GM19328 (cell line): Measurements from ENCODE around the gene WNT9A.
"Not testable (repeated sequence)": the region's sequence is repeated elsewhere in the genome, so short reads cannot be mapped to it uniquely, and the experiment has no call there.

Experiments used
- ATAC-seq: cut with Tn5 transposase; IDR thresholded peaks from one replicate; pipeline ENCODE4 v1.9.1; 2021; ENCODE audit warnings: mild to moderate bottlenecking, moderate library complexity; ENCODE audit not compliant: unreplicated experiment

The WNT9A gene

DNA sequence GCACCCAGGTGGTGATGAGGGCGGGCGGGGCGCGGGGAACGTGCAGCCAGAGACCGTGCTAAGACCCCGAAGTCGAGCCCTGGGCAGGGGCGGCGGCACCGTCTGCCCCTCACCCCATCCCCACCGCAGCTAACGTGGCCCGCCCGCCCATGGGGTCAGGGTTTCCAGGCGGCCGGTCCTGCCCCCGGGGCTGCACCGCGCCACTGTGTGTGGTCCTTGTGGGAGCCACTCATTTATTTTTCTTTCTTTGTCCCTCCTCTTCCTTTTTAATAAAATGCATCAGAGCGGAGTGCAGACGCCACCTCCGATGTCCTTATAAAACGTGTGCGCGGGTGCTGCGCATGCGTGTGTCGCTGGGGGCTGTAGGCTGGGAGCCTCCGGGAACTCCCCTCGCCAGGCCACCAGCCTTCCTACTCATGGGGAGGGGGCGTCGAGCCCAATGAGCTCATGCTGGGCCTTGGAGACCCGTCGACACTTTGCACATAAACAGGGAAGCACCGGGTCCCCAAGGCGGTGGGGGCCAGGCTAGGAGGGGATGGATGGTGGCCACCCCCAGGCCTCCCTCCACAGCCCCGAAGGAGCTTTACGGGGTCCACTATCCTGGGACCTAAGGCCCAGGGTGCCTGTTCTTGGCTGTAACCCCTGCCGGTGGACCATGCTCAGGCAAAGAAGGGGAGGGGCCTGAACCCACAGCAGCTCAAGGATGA, 59.9 kb downstream of the WNT9A start:
- no peak for ATAC-seq

DNA sequence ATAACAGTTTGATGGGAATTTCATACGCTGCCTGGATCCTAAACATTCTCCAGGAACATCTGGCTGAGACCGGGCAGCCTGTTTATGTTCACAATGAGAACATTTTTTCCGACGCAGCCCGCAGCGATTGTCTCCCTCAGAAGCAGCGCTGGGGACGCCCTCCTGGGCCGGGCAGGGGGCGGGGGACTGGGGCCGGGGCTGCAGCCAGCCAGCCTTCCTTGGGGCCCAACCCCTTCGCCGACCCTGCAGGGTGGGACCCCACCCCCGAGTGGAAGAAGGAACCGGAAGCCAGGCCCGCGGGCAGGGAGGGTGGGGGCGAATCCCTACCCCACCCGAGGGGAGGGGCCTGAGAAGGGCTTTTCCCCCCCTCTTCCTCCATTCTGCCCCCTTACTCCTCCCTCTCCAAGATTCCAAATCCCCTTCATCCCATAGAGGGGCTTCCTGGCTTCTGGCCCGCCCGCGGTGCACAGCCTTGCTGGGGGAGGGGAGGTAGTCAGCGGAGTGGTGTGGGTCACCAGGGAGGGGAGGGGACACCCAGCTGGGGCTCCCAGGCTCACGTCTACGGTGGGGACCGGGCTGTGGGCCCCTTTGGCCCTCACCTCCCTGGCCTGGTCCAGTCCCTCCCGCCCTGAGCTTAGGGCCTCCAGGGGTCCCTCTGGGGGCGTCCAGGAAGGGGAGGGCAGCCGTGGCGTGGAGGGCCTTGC, 60.6 kb downstream of the WNT9A start:
- ATAC-seq, result no peak

DNA sequence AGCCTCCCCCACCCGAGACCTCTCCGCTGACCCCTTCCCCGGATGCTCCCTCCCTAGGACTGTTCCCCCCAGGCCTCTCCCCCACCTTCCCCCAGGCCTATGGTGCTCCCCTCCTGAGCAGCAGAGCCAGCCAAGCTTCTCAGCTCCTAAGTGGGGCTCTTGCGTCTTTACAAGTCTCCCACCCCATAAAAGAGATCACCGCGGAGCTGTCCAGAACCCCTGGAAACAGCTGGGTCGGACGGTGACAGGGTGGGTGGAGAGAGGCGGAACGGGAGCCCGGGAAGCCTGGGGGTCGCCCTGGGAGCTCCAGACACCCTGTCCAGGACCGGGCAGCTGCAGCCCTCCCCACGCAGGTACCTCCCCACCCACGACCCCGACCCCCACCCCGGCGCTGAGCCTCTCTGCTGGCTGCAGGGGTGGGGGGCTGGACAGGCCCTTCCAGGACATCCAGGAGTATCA, 61.2 kb downstream of the WNT9A start:
- ATAC-seq, result no peak

DNA sequence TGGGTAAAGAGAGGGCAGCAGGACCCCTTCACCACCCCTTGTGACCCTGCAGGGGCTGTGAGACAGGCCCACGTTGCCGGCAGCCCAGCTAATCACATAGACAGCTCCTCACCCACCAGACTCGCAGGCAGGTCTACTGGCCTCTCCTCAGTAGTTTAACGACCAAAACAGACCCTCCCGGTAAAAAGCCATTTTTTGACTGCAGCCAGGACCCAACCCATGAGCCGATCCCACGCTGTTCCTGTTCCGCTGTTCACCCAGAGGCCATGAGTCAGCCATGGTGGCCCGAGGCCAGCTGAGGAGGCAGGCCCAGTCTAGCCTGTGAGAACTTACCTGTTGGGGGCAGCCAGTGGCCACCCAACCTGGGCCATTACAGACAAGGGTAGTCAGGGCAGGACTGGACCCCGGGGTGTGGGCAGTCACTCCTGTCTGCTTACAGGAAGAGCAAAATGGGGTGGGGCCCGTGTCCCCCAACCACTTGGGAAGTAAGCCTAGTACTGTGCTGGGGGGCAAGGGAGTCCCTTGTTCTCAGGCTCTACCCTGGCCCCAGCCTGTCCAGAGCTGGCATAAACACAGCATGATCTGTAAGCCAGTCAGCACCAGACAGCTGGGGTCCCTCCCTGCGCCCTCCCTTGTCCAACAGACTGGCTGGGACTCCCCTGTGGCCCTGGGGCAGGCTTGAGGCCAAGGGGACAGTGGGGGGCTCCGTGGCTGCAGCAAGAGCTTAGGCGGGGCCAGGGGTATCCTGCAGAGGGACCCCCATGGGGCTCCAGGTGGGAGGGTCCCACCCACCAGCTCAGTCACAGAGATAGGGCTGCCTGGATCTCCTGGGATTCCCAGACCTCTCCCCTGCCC, 61.9 kb downstream of the WNT9A start:
- ATAC-seq, result no peak

DNA sequence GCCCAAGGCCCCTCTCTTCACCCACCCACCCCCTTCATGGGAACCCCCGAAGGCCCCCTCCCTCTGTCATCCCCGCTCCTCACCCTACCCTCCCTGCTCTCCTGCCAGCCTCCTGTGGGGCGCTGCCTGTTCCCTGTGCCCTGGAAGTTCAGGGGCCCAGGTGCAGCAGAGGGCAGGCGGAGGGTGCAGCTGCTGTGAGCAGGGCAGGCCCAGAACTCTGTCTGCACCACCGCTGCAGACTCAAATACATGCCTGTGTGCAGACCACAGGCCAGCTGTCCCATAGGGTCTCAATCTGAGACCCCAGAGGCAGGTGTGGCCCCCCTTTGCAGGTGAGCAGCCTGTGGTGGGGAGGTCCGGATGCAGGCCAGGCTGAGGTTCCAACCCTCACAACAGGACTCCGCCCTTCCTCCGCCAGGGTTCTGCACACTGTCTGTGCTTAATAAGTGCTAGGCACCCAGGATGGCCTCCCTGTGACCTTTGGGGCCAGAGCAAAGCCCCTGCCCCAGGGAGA, 62.5 kb downstream of the WNT9A start:
- no peak for ATAC-seq

DNA sequence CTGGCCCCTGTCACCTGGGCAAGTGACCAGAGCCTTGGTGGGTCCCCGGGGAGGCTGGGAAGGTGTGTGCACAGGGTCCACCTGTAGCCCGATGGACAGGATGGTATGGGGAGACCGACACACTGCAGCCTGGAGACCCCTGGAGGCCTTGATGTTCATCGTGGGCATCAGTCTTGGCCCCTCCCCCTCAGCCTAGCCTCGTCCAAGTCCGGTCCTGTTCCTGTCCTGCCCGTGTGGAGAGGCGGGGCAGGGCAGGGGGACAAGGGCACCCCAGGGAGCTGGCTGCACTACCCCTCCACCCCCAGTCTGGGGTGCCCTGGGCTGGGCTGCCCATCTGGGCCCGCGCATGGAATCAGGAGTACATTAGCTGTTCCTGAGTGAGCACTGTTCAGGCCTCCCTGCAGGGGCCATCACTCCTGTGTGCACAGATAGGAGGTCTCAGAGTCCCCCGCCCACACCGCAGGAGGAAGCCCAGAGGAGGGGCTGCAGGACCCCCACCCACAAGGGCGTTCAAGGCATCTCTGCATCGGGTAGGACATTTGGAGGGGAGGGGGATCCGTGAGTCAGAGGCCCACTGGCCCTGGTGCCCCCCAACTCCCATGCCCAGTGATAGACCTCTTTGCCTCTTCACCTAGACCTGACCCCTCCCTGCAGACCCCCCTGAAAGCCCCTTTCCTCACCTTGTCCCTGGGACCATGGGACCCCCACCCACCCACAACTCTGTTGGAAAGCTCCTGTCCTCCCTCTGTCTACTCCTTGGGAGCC, 63.2 kb downstream of the WNT9A start:
- ATAC-seq, result no peak

DNA sequence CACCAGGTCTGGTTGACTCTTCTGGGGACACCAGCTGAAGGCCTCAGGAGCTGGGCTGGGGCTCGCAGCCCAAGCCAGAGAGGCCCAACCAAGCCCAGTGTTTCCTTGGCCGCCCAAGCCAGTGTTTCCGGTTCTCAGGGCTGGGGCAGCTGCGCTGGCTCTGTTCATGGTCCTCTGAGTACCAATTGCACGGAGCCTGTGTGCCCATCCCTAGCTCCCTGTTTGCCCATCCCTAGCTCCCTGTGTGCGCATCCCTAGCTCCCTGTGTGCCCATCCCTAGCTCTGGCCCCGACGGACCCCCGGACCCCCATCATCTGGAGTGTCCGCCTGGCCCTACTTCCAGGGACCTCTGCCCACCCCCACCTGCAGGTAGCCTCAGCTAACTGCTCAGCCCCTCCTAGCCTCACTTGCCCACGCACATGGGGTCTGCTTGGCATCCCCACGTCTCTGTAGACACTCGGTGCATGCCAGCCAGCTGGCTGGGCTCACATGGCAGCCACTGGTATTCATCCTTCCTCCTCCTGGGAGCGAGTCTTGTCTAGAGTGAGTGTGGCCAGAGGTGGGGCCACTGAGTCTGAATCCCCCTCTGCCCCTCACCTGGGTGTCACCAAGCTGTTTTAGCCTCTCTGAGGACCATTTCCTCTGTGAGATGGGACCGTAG, 64.0 kb downstream of the WNT9A start:
- ATAC-seq, result no peak

DNA sequence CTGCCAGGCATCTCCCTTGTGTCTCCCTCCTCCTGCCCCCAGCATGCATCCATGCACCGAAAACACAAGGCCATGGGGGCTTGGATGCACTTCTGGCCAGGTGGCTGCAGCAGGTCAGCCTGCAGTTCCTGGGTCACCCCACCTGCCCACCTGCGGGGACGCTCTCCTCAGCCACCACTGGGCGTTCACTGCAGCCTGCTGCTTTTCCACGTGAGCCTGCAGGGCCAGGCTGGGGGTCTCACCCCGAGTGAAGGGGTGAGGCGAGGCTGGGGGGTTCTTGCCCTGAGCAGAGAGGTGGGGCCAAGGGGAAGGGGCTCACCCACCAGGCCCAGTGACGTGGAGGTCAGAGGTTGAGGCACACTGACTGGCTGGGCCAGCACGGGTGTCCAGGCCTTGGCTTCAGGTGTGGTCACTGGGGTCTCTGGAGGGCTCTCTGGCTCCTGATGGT, 64.6 kb downstream of the WNT9A start:
- ATAC-seq, result no peak

DNA sequence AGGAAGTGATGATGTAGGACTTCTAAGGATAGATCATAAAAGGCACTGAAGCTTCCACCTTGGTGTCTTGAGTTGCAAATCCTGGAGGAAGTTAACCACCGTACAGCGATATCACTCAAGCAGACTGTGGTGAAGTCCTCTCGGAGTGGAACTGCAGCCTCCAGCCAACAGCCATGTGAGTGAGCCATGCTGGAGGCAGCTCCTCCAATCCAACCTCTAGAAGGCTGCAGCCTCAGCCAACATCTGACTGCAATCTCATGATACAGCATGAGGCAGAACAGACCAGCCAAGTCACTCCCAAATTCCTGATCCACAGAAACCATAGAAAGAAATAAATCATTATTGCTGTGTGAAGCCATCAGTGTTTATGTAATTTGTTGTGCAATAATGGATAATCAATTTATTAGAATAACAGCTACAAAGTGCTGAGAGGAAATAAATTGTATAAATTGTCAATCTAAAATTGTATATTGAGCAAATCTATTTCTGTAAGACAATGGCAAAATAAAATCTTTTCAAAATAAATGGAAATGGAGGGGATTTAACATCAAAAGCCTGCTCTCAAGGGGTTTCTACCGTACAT, 67.3 kb downstream of the WNT9A start:
- no peak for ATAC-seq

DNA sequence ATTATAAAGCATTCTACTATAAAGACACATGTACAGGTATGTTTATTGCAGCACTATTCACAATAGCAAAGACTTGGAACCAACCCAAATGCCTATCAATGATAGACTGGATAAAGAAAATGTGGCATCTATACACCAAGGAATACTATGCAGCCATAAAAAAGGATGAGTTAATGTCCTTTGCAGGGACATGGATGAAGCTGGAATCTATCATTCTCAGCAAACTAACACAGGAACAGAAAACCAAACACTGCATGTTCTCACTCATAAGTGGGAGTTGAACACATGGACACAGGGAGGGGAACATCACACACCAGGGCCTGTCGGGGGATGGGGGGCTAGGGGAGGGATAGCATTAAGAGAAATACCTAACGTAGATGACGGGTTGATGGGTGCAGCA, 69.9 kb downstream of the WNT9A start:
- not testable (repeated sequence) for ATAC-seq

DNA sequence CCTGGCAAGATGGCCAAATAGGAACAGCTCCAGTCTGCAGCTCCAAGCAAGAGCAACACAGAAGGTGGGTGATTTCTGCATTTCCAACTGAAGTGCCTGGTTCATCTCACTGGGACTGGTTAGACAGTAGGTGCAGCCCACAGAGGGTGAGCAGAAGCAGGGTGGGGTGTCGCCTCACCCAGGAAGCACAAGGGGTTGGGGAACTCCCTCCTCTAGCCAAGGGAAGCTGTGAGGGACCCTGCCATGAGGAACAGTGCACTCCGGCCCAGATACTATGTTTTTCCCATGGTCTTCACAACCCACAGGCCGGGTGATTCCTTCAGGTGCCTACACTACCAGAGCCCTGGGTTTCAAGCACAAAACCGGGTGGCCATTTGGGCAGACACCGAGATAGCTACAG, 75.8 kb downstream of the WNT9A start:
- ATAC-seq, result not testable (repeated sequence)

DNA sequence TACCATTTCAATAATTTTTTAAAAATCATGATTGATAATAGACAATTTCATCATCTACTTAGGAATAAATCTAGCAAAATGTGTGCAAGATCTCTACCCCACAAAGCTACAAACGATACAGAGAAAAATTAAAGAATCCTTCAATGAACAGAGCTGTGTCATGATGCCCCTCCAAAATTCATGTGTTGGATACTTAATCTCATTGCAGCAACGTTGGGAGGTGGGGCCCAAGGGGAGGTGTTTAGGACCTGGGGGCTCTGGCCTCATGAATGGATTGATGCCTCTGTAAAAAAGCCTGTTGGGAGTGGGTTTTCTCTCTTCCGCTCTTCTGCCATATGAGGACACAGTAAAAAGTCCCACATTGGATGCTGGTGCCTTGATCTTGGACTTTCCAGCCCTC, 77.4 kb downstream of the WNT9A start:
- no peak for ATAC-seq

DNA sequence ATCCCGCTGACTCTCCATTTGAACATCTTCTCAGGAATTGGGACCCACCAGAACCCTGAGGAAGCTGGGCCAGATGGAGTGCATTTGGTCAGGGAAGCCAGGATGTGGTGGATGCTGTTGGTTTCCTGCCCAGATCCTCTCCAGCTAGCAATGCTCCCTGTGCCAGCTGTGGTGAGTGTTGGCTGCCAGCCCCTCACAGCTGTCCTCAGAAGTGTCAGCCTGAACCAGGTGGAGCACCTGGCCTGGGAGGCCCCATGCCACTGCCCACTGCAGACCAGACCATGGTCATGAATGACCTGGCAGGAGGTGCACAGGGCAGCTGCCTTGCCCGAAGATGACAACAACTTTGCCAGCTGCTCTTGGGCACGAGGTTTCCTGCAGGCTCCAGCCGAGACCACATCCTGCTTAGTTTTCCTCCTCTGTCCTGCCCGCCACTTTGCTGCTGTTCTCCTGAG, 77.9 kb downstream of the WNT9A start:
- ATAC-seq, result no peak

DNA sequence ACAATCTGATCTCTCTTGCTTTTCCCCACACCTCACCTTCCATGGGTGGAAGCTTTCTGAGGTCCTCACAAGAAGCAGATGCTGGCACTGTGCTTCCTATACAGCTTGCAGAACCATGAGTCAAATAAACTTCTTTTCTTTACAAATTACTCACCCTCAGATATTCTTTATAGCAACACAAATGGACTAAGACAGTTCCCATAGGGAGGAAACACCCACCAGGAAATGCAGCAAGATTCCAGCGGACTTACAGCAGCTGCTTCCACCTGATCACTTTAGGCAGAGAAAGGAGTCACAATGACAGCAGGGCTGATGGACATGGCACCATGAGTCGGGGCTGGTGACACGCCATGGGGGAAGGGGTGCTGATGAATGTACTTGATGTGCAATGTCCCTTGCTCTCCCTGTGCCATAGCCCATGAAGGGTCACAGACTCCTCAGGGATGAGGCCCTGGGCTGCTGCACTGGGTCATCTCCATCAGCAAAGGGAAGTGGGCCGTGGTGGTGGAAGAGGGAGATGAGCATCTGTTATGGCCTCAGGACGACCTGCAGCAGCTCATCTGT, 78.4 kb downstream of the WNT9A start:
- no peak for ATAC-seq
